Bronchial epithelial cell (primary cell): Measurements from ENCODE around the gene DEPDC1B. TPM values are rescaled to one million over a fixed set of nuclear protein-coding genes. Genes with fewer than 3 reads are reported as not detected.

Experiments
- DNase-seq: peaks from one replicate; pipeline ENCODE4 v3.0.0-alpha.2; 2010; ENCODE audit warnings: low read depth
- FAIRE-seq: peaks from 2 replicates; lab custom pipeline; 2011; peaks lifted over from hg19 to GRCh38; lab: Jason Lieb, UNC
- H3K27me3 ChIP-seq: 2 replicates; pipeline ENCODE4 v1.5.1; 2011; ENCODE audit warnings: low read length; ENCODE audit not compliant: control insufficient read depth, insufficient read depth
- H3K36me3 ChIP-seq: 2 replicates; pipeline ENCODE4 v1.5.1; 2011; ENCODE audit warnings: low read length; ENCODE audit not compliant: control insufficient read depth, insufficient read depth
- H3K4me3 ChIP-seq: 2 replicates; pipeline ENCODE4 v1.5.1; 2011; ENCODE audit warnings: mild to moderate bottlenecking, low read depth, low read length, control low read depth
- total RNA-seq: library from RNA; depleted of rRNA; stranded (reverse); fragments of >200 nt; gene quantifications from 2 replicates; pipeline ENCODE4 v1.2.1, GENCODE V29; 2014
- TF ChIP-seq, protein P1 (sequence below): IDR thresholded peaks from 2 replicates; pipeline ENCODE4 v1.5.1; 2011; ENCODE audit warnings: mild to moderate bottlenecking, moderate library complexity, low read length, control low read depth, inconsistent platforms; ENCODE audit not compliant: insufficient read depth, severe bottlenecking

DEPDC1B gene
- 2.1 and 3.2 TPM in 2 replicates for total RNA-seq

GRCh38 chr5:60699609-60700415 is at the start of gene DEPDC1B:
DEPDC1B (minus strand) TSS chr5:60700166; CDS start chr5:60700093, 73 bp downstream.
- FAIRE-seq (no peak), DNase-seq (peak; percentile 76)
- Histone ChIP-seq H3K27me3 (no peaks in the 10 kb centered on the region), H3K4me3 (peak within 1 kb of the TSS; percentile 84), H3K36me3 (no peaks in the 10 kb centered on the region)
- TF ChIP-seq, protein P1, sequence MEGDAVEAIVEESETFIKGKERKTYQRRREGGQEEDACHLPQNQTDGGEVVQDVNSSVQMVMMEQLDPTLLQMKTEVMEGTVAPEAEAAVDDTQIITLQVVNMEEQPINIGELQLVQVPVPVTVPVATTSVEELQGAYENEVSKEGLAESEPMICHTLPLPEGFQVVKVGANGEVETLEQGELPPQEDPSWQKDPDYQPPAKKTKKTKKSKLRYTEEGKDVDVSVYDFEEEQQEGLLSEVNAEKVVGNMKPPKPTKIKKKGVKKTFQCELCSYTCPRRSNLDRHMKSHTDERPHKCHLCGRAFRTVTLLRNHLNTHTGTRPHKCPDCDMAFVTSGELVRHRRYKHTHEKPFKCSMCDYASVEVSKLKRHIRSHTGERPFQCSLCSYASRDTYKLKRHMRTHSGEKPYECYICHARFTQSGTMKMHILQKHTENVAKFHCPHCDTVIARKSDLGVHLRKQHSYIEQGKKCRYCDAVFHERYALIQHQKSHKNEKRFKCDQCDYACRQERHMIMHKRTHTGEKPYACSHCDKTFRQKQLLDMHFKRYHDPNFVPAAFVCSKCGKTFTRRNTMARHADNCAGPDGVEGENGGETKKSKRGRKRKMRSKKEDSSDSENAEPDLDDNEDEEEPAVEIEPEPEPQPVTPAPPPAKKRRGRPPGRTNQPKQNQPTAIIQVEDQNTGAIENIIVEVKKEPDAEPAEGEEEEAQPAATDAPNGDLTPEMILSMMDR: no peak

- TF ChIP-seq, protein P1: no peak
- Histone ChIP-seq H3K27me3 (no peaks in the 10 kb centered on the region), H3K4me3 (no peak overlapping the region), H3K36me3 (no peaks in the 10 kb centered on the region)
- FAIRE-seq: no peak
- DNase-seq: no peak
Measured at GRCh38 chr5:60744682-60745081, 44.7 kb upstream of the DEPDC1B start.

DNA sequence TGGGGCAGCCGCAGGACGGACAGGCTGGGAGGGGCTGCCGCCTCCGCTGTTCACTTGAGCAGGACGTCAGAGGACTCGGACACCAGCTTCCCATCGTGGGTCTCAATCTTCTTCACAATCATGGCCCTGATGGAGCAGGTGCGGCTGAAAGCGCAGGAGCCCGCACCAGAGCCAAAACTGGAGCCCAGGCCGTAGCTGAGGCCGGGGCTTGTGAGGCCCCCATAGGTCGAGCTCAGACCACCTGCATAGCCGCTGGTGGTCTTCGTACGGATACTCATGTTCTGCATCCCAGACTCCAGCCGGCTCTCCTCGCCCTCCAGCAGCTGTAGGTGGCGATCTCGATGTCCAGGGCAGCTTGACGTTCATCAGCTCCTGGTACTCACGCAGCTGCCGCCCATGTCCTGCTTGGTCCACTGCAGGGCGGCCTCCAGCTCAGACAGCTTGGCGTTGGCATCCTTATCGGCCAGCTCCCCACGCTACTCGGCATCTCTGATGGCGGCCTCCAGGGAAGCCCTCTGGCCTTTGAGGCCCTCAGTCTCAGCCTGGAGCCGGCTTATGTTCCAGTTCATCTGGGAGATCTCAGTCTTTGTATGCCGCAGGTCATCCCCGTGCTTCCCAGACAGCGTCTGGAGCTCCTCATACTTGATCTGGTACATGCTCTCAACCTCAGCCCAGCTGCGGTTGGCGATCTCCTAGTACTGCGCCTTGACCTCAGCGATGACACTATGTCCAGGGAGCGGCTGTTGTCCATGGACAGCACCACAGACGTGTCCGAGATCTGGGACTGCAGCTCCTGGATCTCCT is 43.7 kb upstream of the DEPDC1B start:
- FAIRE-seq (no peak), DNase-seq (no peak)
- Histone ChIP-seq H3K4me3 (no peak overlapping the region), H3K36me3 (no peaks in the 10 kb centered on the region), H3K27me3 (no peaks in the 10 kb centered on the region)
- TF ChIP-seq, protein P1: no peak

DNA sequence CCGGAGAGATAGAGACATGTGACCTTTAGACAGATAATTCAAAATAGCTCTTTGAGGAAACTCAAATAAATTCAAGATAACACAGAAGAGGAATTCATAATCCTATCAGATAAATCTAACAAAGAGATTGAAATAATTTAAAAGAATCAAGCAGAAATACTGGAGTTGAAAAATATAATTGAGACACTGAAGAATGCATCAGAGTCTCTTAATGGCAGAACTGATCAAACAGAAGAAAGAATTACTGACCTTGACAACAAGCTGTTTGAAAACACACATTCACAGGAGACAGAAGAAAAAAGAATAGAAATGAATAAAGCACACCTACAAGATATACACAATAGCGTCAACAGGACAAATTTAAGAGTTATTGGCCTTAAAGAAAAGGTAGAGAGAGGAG is 40.4 kb upstream of the DEPDC1B start:
- H3K36me3 ChIP-seq: no peaks in the 10 kb centered on the region
- TF ChIP-seq, protein P1: no peak
- FAIRE-seq: no peak
- H3K4me3 ChIP-seq: no peak overlapping the region
- no peak for DNase-seq
- no peaks in the 10 kb centered on the region for H3K27me3 ChIP-seq

DNA sequence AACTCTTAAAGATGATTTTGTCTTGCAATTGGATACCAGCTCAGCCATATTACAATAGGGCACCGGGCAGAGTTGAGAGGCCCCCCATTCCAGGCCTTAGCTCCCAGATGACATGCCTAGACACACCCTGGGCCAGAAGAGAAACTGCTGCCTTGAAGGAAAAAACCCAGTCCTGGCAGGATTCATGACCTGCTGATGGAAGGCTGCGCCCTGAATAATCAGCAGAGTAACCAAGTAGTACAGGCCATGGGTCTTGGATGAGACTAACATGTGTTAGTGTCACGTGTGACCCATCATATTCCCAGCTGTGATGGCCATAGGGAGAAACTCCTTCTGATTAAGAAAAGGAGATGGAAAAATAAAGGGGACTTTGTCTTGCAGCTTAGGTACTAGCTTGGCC is 39.0 kb upstream of the DEPDC1B start:
- Histone ChIP-seq H3K27me3 (no peaks in the 10 kb centered on the region), H3K4me3 (no peak overlapping the region), H3K36me3 (no peaks in the 10 kb centered on the region)
- peak; percentile 13 for FAIRE-seq
- TF ChIP-seq, protein P1: no peak
- no peak for DNase-seq
